Urinary bladder (tissue), 4 donors: ENCODE results near the gene MCTP1. TPM values are rescaled to one million over a fixed set of nuclear protein-coding genes. Genes with fewer than 3 reads are reported as not detected.

Source experiments
- DNase-seq: peaks from one replicate; pipeline ENCODE4 v3.0.0-alpha.2; 2015; ENCODE audit errors: extremely low spot score
- H3K27ac ChIP-seq: one replicate; pipeline ENCODE4 v1.5.1; 2013; ENCODE audit warnings: low read depth, mild to moderate bottlenecking, moderate library complexity
- H3K36me3 ChIP-seq: one replicate; pipeline ENCODE4 v1.6.1; 2013; ENCODE audit warnings: mild to moderate bottlenecking, moderate library complexity; ENCODE audit not compliant: insufficient read depth
- H3K4me1 ChIP-seq: one replicate; pipeline ENCODE4 v1.6.1; 2013; ENCODE audit warnings: mild to moderate bottlenecking, moderate library complexity; ENCODE audit not compliant: insufficient read depth
- H3K4me3 ChIP-seq: one replicate; pipeline ENCODE4 v1.5.1; 2013; ENCODE audit warnings: low read depth, low read length
- WGBS: extraction: QIAGEN DNeasy Blood & Tissue Kit; methylation state at CpG from one replicate; pipeline ENCODE4 v1.1.7; 2013; 5-methylcytosine and 5-hydroxymethylcytosine counted together
- polyA plus RNA-seq: library from polyadenylated mRNA; stranded (reverse); fragments of 200-250 nt; gene quantifications from one replicate; pipeline ENCODE4 v1.2.3, GENCODE V29; 2013
- total RNA-seq: library from RNA; depleted of rRNA; stranded (reverse); fragments of >200 nt; gene quantifications from one replicate; pipeline ENCODE4 v1.2.3, GENCODE V29; 2014
- donor health status: healthy with polysubstance abuse.
- donor health status: healthy.

The MCTP1 gene
- total and polyA plus RNA-seq, 2 donors = 10.5 to 45.7 TPM

DNA sequence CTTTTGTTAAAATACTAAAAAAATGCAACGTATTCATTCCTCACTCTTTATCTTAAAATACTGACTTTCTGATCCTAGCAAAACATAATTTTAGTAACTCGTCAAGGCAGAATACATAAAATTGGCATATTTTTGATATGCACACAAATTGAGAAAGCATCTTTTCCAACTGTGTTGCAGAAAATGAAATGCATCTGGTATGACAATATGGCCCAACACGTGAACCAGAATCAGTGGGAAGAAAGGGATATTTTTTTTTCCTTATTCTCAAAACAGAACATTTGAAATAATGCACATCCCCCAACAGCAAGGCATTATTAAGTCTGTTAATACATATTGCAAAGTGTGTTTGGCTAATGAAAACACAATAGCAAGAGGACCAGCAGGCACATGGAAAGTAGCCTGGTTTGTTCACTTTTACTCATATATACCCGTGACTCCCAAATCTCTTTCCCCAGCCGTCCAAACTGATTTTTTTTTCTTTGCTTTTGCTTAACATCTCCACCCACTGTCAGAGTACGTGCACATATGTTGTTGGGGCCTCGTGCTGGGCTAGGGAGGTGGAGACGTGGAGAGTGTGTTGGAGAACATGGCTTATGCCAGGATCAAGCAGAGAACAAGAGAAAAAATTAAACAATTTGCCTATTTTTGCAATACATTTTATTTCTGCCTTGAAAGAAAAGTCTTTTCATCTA, 4.3 kb downstream of the MCTP1 start:
- H3K4me1 ChIP-seq = no peaks in the 10 kb centered on the region
- WGBS = 48% methylated on average over 8 of the region's 8 CpGs
- H3K27ac ChIP-seq = no peak overlapping the region
- no peak for DNase-seq
- no peak overlapping the region for H3K4me3 ChIP-seq
- no peaks in the 10 kb centered on the region for H3K36me3 ChIP-seq

DNA sequence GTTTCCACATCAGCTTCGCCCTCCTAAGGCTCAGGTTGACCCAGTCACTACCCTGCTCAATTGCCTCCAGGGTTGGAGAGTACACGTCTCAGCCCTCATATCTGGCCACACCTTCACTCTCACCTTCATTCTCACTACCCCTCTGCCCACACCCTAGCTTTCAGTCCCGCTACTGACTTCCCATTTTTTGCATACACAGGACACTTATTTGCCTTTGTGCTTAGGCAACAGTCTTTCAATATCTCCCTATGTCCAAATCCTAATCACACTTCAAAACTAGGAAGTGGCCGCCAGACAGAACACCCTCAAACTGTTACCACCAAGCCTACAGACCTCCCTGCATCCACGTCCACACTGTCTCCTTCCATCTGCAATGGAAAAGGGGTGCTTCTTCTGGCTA, 10.9 kb downstream of the MCTP1 start:
- no peak overlapping the region for H3K27ac ChIP-seq
- no peak for DNase-seq
- no peaks in the 10 kb centered on the region for H3K4me1 ChIP-seq
- WGBS = 75% methylated on average over 5 of the region's 5 CpGs
- H3K4me3 ChIP-seq = no peak overlapping the region
- H3K36me3 ChIP-seq = no peaks in the 10 kb centered on the region

DNA sequence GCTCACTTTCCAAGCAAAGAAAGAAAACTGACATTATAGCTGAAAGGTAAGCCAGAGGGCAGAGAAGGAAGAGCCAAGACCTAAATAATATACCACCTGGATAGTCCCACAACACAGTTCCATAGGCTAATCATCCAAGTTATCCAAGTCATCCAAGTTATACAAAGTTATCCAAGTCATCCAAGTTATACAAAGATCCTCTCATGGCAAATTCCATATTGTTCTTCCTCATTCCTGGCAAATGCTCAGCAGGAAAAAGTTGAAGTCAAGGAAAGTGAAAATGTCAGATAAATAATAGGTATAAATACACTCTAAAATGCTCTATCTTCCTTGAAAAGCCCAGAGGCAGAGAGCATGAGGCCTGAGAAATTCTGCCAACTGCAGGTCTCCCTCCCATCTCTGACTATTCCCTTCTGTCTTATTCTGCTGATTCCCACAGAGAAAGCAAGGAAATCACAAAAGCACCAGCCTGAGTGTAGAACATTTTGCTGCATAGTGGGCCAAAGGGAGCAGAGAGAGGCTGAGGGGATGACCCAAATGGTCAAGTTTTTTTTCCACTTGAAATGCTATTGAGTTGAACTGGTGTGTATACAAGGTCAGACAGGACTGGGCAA, 12.5 kb downstream of the MCTP1 start:
- no peak for DNase-seq
- Histone ChIP-seq H3K36me3 (no peaks in the 10 kb centered on the region), H3K27ac (no peak overlapping the region), H3K4me3 (no peak overlapping the region), H3K4me1 (no peaks in the 10 kb centered on the region)

DNA sequence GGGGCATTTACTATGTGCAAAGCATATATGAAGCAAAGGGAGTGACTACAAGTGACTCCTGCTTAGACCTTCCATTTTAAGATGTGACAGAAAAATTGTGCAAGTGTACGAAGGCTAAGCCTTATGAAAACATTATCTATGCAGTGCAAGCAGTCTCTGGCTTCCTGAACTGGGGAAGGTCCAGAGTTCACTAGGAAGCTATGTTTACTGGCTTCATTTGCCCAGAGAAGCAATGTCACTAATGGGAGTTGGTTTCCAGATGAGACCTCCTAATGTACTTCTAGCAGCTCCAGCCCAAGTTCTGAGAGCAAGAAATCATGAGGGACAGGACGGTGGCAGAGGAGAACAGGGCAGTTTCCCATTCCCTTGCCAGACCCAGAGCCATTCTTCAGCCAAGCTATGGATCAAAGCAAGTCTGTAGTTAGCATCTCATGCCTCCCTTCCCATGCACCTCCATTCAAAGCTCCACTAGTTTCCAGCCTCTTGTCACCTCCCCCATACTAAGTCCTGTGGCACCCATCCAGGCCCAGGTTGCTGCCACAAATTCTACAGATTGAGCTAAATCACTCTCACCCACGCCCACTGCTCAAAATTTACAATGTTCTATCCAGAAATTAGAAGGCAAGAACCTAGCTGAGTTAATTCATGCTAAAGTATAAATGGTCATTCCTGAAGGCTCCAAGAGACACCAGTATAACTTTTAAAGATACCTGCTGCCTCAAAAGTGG, 21.8 kb downstream of the MCTP1 start:
- Histone ChIP-seq H3K4me3 (no peak overlapping the region), H3K36me3 (no peaks in the 10 kb centered on the region), H3K27ac (no peak overlapping the region), H3K4me1 (no peaks in the 10 kb centered on the region)
- no peak for DNase-seq
- 70% methylated on average over 3 of the region's 3 CpGs for WGBS

DNA sequence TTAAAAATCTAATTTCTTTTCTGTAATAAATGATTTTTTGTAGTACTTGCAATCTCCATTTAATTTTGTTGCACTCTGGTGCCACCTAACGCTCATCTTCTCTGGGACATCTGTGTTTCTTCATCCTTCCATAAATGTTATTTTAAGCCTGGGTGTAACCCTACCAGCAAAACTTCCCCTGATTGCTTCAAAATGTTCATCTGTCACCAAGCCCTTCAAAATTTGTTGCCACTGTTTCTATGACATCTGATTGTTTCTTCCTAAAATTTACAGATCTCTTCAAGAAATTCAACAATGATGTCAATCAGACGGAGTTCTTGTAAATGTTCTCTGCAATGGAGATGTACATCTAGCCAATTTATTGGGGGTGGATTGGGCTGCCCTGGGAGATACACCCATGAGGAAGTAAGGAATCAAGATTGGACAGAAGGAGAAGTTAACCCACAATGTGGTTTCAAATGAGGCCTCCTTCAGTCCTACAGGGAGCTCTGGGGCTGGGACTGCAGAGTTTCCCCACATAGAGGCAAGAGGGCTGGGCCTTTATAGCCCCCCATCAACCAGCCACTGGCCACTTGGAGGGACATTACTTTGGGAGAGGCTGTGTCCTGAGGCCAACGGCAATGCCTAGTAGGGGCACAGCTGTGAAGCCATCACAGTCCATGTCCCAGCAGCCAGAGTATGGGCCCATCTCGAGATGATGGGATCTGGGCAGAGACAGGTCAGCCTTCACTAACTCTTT, 23.3 kb downstream of the MCTP1 start:
- Histone ChIP-seq H3K36me3 (no peaks in the 10 kb centered on the region), H3K4me1 (no peaks in the 10 kb centered on the region), H3K27ac (no peak overlapping the region), H3K4me3 (no peak overlapping the region)
- 62% methylated on average over 4 of the region's 4 CpGs for WGBS
- DNase-seq = no peak

DNA sequence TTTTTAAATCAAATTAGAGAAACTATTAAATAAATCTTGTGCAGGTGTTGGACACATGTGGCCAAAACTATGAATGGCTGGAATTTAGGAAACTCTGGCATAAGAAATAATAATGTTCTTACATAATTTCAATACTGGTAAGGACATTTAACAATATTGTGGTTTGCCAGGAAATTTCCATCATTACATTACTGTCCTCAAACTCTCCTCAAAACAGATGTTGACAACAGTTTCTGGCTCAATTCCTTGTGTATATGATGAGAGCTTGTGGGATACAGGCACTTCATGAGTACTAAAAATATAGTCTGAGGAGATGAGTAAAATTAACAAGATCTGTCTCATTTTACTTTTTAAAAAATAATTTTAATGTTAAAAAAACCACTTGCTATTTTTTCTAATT, 27.9 kb downstream of the MCTP1 start:
- Histone ChIP-seq H3K27ac (no peak overlapping the region), H3K4me3 (no peak overlapping the region), H3K4me1 (no peaks in the 10 kb centered on the region), H3K36me3 (no peaks in the 10 kb centered on the region)
- no peak for DNase-seq

DNA sequence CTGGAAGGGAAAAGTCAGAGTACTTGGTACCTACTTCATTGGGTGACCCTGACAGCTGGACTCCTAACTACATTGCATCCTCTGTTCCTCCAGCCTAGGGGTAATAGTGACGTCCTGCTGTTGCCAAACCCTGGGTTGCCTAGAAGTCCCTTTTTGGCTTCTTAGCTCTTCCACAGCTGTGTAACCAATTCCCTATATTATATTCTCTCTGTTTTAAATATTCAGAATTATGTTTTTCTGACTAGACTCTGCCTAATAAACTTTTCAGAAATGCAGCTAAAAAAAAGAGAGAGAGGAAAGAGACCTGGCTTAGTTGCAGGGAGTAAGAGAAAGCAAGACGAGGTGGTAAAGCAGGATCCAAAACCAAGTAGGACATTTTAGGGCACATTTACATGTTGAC, 28.4 kb downstream of the MCTP1 start:
- Histone ChIP-seq H3K36me3 (no peaks in the 10 kb centered on the region), H3K4me3 (no peak overlapping the region), H3K4me1 (no peaks in the 10 kb centered on the region), H3K27ac (no peak overlapping the region)
- WGBS = 61% methylated on average over 2 of the region's 2 CpGs
- DNase-seq = no peak

DNA sequence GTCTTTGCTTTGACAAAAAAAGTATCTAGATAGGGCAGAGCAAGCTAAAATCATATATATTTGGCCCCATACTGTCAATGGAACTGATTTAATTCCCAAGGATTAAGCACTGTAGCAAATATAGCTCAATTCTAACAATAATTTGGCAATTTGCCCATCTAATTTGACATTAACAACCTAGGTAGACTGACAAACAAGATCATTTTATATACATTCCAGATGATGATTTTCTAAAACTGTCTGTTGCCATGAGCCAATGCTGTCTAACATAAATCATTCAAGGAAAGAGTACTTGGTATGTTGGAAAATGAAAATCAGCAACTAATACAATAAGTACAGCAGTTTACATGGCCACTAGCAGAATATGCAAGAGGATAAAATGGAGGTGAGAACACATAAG, 32.1 kb downstream of the MCTP1 start:
- Histone ChIP-seq H3K27ac (no peak overlapping the region), H3K4me1 (no peaks in the 10 kb centered on the region), H3K4me3 (no peak overlapping the region), H3K36me3 (no peaks in the 10 kb centered on the region)
- DNase-seq = no peak

DNA sequence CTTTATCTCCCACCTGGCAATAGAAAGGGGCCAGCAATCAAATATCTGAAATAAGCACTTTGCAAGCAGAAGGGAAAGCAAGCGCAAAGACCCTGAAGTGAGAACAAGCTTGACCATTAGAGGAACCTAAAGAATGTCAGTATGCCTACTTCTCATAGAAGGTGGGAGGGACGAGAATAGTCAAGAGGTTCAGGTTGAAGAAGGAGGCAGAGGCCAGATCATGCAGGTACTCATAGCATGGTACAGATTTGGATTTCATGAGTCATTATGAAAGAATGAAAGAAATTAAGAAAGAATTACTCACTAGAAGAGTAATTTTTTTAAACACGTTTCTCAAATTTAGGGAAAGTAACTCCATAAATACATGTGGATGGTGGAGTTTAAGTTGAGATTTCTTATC, 33.7 kb downstream of the MCTP1 start:
- Histone ChIP-seq H3K4me1 (no peaks in the 10 kb centered on the region), H3K4me3 (no peak overlapping the region), H3K36me3 (no peaks in the 10 kb centered on the region), H3K27ac (no peak overlapping the region)
- WGBS = 85% methylated on average over 3 of the region's 3 CpGs
- no peak for DNase-seq

DNA sequence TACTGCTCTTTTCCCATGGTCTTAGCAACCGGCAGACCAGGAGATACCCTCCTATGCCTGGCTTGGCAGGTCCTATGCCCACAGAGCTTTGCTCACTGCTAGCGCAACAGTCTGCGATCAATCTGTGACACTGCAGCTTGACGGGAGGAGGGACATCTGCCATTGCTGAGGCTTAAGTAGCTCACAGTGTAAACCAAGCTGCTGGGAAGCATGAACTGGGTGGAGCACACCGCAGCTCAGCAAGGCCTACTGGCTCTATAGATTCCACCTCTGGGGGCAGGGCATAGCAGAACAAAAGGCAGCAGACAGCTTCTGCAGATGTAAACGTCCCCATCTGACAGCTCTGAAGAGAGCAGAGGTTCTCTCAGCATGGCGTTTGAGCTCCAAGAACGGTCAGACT, 40.4 kb downstream of the MCTP1 start:
- WGBS = 66% methylated on average over 8 of the region's 8 CpGs
- Histone ChIP-seq H3K4me3 (no peak overlapping the region), H3K36me3 (no peaks in the 10 kb centered on the region), H3K27ac (no peak overlapping the region), H3K4me1 (no peaks in the 10 kb centered on the region)
- DNase-seq = no peak

DNA sequence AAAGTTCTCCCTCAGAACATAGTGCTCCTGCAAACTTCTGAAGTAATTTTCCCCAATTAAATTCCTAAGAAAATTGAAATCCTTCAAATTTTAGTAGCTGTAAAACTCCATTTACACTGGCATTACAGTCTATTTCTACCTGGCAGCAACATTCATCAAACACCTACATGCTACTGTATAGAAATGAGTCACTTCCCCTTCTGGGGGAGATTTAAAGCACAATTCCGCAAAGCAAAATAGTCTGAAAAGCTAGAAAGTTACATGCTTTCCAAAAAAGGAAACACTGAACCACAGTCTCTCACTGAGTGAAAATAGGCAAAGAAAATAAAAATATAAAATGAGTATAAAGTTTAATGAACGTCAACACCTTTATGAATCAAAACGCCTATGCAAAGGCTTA, 43.3 kb downstream of the MCTP1 start:
- H3K4me3 ChIP-seq = no peak overlapping the region
- H3K36me3 ChIP-seq = no peaks in the 10 kb centered on the region
- DNase-seq = no peak
- no peaks in the 10 kb centered on the region for H3K4me1 ChIP-seq
- no peak overlapping the region for H3K27ac ChIP-seq
- 80% methylated on average over 3 of the region's 3 CpGs for WGBS

DNA sequence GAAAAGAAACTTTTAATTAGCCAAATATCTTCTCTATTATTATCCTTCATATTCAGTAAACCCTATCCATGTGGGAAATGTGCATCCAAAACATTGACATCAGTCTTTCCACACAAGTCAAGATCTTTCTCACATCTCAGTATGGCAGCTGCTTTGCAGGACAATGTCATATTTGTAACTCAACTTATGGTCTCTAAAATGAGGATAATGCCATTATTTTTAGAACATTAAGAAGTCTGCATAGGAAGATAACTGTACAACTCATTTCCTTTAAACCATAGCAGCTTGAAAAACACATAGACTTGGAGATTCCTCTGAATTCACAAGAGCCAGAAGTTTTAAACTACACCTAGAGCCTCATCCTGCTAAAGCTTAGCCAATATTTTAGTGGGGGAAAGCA, 43.7 kb downstream of the MCTP1 start:
- no peak overlapping the region for H3K27ac ChIP-seq

DNA sequence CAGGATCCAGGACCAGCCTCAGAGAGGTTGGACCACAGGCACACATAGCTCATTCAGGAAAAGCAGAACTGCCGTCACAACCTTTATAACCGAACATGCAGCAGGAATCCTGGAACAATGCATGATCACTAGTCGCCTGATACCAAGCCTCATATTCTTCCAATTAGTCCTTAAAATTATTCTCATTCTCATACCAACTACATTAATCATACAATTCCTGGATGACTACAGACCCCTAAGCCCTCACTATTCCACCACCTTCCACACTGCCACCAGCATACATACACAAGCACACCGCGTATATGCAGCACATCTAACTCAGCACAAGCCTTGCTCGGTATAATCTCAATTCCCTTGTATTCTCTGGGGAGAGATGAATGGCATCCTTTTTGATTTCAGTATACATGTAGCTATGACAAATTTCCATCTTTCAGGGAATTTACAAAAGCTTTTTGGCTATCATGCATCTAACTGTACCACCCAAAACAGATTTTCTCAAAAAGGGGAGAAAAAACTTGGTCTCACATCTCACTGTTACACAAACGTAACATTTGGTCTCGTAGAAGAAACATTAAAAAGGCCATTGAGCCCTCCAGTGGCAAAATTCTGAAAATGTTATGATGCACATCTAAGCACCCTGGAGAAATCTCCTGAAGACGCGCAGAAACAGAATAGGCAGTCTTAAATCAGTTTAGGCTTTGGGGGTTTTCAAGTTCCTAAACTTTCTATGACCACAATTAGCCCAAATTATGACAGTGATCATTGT, 46.2 kb downstream of the MCTP1 start:
- 57% methylated on average over 10 of the region's 10 CpGs for WGBS

More for the DNA sequence above, 43.7 kb downstream of the MCTP1 start:
- Histone ChIP-seq H3K4me3 (no peak overlapping the region), H3K4me1 (no peaks in the 10 kb centered on the region), H3K36me3 (no peaks in the 10 kb centered on the region)
- DNase-seq = no peak

More for the DNA sequence above, 46.2 kb downstream of the MCTP1 start:
- Histone ChIP-seq H3K4me1 (no peaks in the 10 kb centered on the region), H3K36me3 (no peaks in the 10 kb centered on the region), H3K4me3 (no peak overlapping the region), H3K27ac (no peak overlapping the region)
- no peak for DNase-seq
